Mesodermal cell (in vitro differentiated cells): ENCODE measurements around the gene CHMP4A.

Experiments used
- H3K27ac ChIP-seq: 2 replicates; pipeline ENCODE4 v1.7.0; 2013; ENCODE audit warnings: mild to moderate bottlenecking, low read depth, low read length, moderate library complexity; ENCODE audit not compliant: severe bottlenecking
- H3K36me3 ChIP-seq: 2 replicates; pipeline ENCODE4 v1.7.1; 2013; ENCODE audit warnings: mild to moderate bottlenecking, low read length, moderate library complexity; ENCODE audit not compliant: control insufficient read depth, insufficient read depth
- H3K4me1 ChIP-seq: one replicate; pipeline ENCODE4 v1.7.1; 2013; ENCODE audit warnings: mild to moderate bottlenecking, low read length; ENCODE audit not compliant: insufficient read depth, control insufficient read depth, poor library complexity, severe bottlenecking
- H3K4me3 ChIP-seq: 2 replicates; pipeline ENCODE4 v1.7.0; 2013; ENCODE audit warnings: low read length, control low read depth, mild to moderate bottlenecking; ENCODE audit not compliant: insufficient read depth, poor library complexity, severe bottlenecking; ENCODE audit errors: extremely low read depth
- H3K9me3 ChIP-seq: 2 replicates; pipeline ENCODE4 v1.7.1; 2013; ENCODE audit warnings: mild to moderate bottlenecking, low read length, moderate library complexity; ENCODE audit not compliant: control insufficient read depth
- WGBS, 2 experiments: methylation state at CpG; one replicate each; pipeline ENCODE4 v1.1.5; 2013; ENCODE audit warnings: missing lambda C conversion rate in 2 of 2; ENCODE audit not compliant: insufficient coverage in 2 of 2; 5-methylcytosine and 5-hydroxymethylcytosine counted together

CHMP4A gene

GRCh38 chr14:24192933-24193332 is 20.4 kb downstream of the CHMP4A start:
- WGBS, 2 experiments = 95 to 97% methylated on average over 12 to 14 of the region's 15 CpGs
- Histone ChIP-seq H3K27ac (no peak overlapping the region), H3K4me3 (no peak overlapping the region), H3K9me3 (no peaks in the 10 kb centered on the region), H3K4me1 (peaks cover 4% of the 10 kb centered on the region), H3K36me3 (peaks cover 34% of the 10 kb centered on the region)

- WGBS, 2 experiments = 93 to 96% methylated on average over 8 of the region's 10 CpGs
- peaks cover 11% of the 10 kb centered on the region for H3K4me1 ChIP-seq
- H3K27ac ChIP-seq = no peak overlapping the region
- H3K4me3 ChIP-seq = no peak overlapping the region
- peaks cover 56% of the 10 kb centered on the region for H3K36me3 ChIP-seq
- H3K9me3 ChIP-seq = no peaks in the 10 kb centered on the region
Measured at GRCh38 chr14:24190416-24190815, 22.9 kb downstream of the CHMP4A start.

GRCh38 chr14:24189460-24189859 is 23.8 kb downstream of the CHMP4A start:
- Histone ChIP-seq H3K4me3 (no peak overlapping the region), H3K36me3 (peaks cover 66% of the 10 kb centered on the region), H3K27ac (no peak overlapping the region), H3K9me3 (no peaks in the 10 kb centered on the region), H3K4me1 (peaks cover 11% of the 10 kb centered on the region)
- 90 to 96% methylated on average over 6 to 9 of the region's 9 CpGs for WGBS, 2 experiments

GRCh38 chr14:24189059-24189375 is 24.3 kb downstream of the CHMP4A start:
- H3K4me3 ChIP-seq = peak overlapping the region; percentile 67
- 0% methylated on average over 2 of the region's 3 CpGs; no CpG with 5 or more reads in 1 of the 2 experiments for WGBS, 2 experiments
- peaks cover 68% of the 10 kb centered on the region for H3K36me3 ChIP-seq
- peaks cover 9% of the 10 kb centered on the region for H3K4me1 ChIP-seq
- H3K9me3 ChIP-seq = no peaks in the 10 kb centered on the region
- H3K27ac ChIP-seq = no peak overlapping the region

GRCh38 chr14:24188251-24189058 is 24.8 kb downstream of the CHMP4A start, which contains the start of gene IPO4:
Gene IPO4, minus strand, starts transcription at chr14:24188816. Its CDS starts 29 bp downstream, at chr14:24188787.
- peak within 1 kb of the TSS; percentile 72 for H3K27ac ChIP-seq
- 1% methylated on average over 38 to 59 of the region's 65 CpGs for WGBS, 2 experiments
- peaks cover 69% of the 10 kb centered on the region for H3K36me3 ChIP-seq
- H3K9me3 ChIP-seq = no peaks in the 10 kb centered on the region
- peak within 1 kb of the TSS; percentile 67 for H3K4me3 ChIP-seq
- peaks cover 8% of the 10 kb centered on the region for H3K4me1 ChIP-seq

GRCh38 chr14:24187539-24187915 is 25.8 kb downstream of the CHMP4A start:
- WGBS, 2 experiments = 83% methylated on average over 1 of the region's 2 CpGs; no CpG with 5 or more reads in 1 of the 2 experiments

GRCh38 chr14:24186831-24187538 is 26.3 kb downstream of the CHMP4A start:
- peaks cover 8% of the 10 kb centered on the region for H3K4me1 ChIP-seq
- H3K9me3 ChIP-seq = no peaks in the 10 kb centered on the region
- no peak overlapping the region for H3K27ac ChIP-seq
- WGBS, 2 experiments = 100% methylated on average over 4 to 7 of the region's 10 CpGs
- H3K4me3 ChIP-seq = peak overlapping the region; percentile 67
- peaks cover 68% of the 10 kb centered on the region for H3K36me3 ChIP-seq

More at GRCh38 chr14:24187539-24187915, 25.8 kb downstream of the CHMP4A start:
- Histone ChIP-seq H3K36me3 (peaks cover 69% of the 10 kb centered on the region), H3K4me1 (peaks cover 8% of the 10 kb centered on the region), H3K9me3 (no peaks in the 10 kb centered on the region), H3K27ac (no peak overlapping the region), H3K4me3 (peak overlapping the region; percentile 67)

- Histone ChIP-seq H3K9me3 (no peaks in the 10 kb centered on the region), H3K4me1 (peaks cover 8% of the 10 kb centered on the region), H3K27ac (no peak overlapping the region), H3K36me3 (peaks cover 65% of the 10 kb centered on the region), H3K4me3 (no peak overlapping the region)
- WGBS, 2 experiments = 95 to 96% methylated on average over 10 to 11 of the region's 11 CpGs
Measured at GRCh38 chr14:24185741-24186140, 27.5 kb downstream of the CHMP4A start.

GRCh38 chr14:24185026-24185425 is 28.3 kb downstream of the CHMP4A start:
- Histone ChIP-seq H3K4me3 (no peak overlapping the region), H3K27ac (no peak overlapping the region), H3K4me1 (peaks cover 8% of the 10 kb centered on the region), H3K9me3 (no peaks in the 10 kb centered on the region), H3K36me3 (peaks cover 66% of the 10 kb centered on the region)
- 96% methylated on average over 5 of the region's 7 CpGs for WGBS, 2 experiments

- H3K27ac ChIP-seq = no peak overlapping the region
- H3K4me1 ChIP-seq = peaks cover 8% of the 10 kb centered on the region
- WGBS, 2 experiments = 97 to 98% methylated on average over 11 to 19 of the region's 19 CpGs
- H3K9me3 ChIP-seq = no peaks in the 10 kb centered on the region
- H3K36me3 ChIP-seq = peaks cover 73% of the 10 kb centered on the region
- no peak overlapping the region for H3K4me3 ChIP-seq
Measured at GRCh38 chr14:24184104-24184970, 29.0 kb downstream of the CHMP4A start.
